T-helper 9 cell (primary cell): ENCODE data around the gene NSD2.

Source experiments
- DNase-seq: peaks from one replicate; pipeline ENCODE4 v3.0.0-alpha.2; 2020

The NSD2 gene

GRCh38 chr4:1866189-1866661 lies 5.0 kb upstream of the NSD2 start:
- no peak for DNase-seq

- DNase-seq = no peak
Measured at GRCh38 chr4:1868293-1868692, 2.9 kb upstream of the NSD2 start.

GRCh38 chr4:1868912-1869311 lies 2.3 kb upstream of the NSD2 start:
- no peak for DNase-seq

- DNase-seq = no peak
Measured at GRCh38 chr4:1869530-1870327, 1.5 kb upstream of the NSD2 start.

- DNase-seq = peak; percentile 84
Measured at GRCh38 chr4:1870328-1870577, 940 bp upstream of the NSD2 start.

GRCh38 chr4:1871471-1872021 lies 353 bp downstream of the NSD2 start:
- no peak for DNase-seq

GRCh38 chr4:1872870-1873269 lies 1.7 kb downstream of the NSD2 start:
- DNase-seq = no peak

- no peak for DNase-seq
Measured at GRCh38 chr4:1873291-1873690, 2.1 kb downstream of the NSD2 start.

GRCh38 chr4:1873776-1874175 lies 2.6 kb downstream of the NSD2 start:
- DNase-seq = no peak

- no peak for DNase-seq
Measured at GRCh38 chr4:1874201-1874600, 3.0 kb downstream of the NSD2 start.

GRCh38 chr4:1879485-1879884 lies 8.3 kb downstream of the NSD2 start:
- DNase-seq = no peak

- no peak for DNase-seq
Measured at GRCh38 chr4:1880332-1880731, 9.1 kb downstream of the NSD2 start.

- DNase-seq = no peak
Measured at GRCh38 chr4:1882850-1883271, 11.7 kb downstream of the NSD2 start.

- no peak for DNase-seq
Measured at GRCh38 chr4:1883583-1883982, 12.4 kb downstream of the NSD2 start.

GRCh38 chr4:1885414-1885813 lies 14.2 kb downstream of the NSD2 start:
- no peak for DNase-seq

- DNase-seq = no peak
Measured at GRCh38 chr4:1887052-1887451, 15.9 kb downstream of the NSD2 start.

GRCh38 chr4:1890979-1891570 lies 19.9 kb downstream of the NSD2 start:
- DNase-seq = no peak

GRCh38 chr4:1895971-1896657 lies 24.9 kb downstream of the NSD2 start:
- no peak for DNase-seq

GRCh38 chr4:1896658-1896991 lies 25.4 kb downstream of the NSD2 start:
- DNase-seq = no peak

GRCh38 chr4:1898007-1898406 lies 26.8 kb downstream of the NSD2 start:
- DNase-seq = no peak

- no peak for DNase-seq
Measured at GRCh38 chr4:1898681-1899080, 27.5 kb downstream of the NSD2 start.

- peak; percentile 56 for DNase-seq
Measured at GRCh38 chr4:1899149-1900086, 28.2 kb downstream of the NSD2 start.

GRCh38 chr4:1900087-1900433 lies 28.9 kb downstream of the NSD2 start:
- no peak for DNase-seq
